LNCaP clone FGC (cell line): Measurements from ENCODE around the gene TTC23L.

Experiments
- DNase-seq: peaks from one replicate; pipeline ENCODE4 v3.0.0-alpha.2; 2011; ENCODE audit warnings: low read depth
- H3K4me3 ChIP-seq: 2 replicates; pipeline ENCODE4 v1.5.1; 2011; ENCODE audit warnings: mild to moderate bottlenecking, low read depth, low read length, control low read depth
- TF ChIP-seq, protein P1 (sequence below): IDR thresholded peaks from 2 replicates; pipeline ENCODE4 v1.5.1; 2012; ENCODE audit warnings: mild to moderate bottlenecking; ENCODE audit not compliant: control insufficient read depth, insufficient read depth; ENCODE audit errors: extremely low read depth

TTC23L gene

DNA sequence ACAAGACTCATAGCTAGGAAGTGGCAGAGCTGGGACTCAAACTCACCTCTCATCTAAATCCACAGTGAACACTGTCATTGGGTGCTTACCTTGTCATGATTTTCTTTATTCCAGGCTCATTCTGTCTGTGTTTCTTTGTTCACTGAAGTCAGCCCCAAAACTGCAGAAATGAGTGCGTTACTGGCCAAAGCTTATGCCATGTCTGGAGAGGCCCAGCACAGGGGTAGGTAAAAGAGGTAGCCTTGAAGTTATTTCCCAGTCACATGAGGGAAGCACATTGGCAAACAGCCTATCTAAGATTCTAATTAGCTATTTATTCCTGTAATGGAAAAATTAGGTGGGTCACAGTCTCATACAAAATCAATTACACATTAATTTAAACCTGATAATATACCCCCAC lies 29.8 kb downstream of the TTC23L start:
- TF ChIP-seq, protein P1, sequence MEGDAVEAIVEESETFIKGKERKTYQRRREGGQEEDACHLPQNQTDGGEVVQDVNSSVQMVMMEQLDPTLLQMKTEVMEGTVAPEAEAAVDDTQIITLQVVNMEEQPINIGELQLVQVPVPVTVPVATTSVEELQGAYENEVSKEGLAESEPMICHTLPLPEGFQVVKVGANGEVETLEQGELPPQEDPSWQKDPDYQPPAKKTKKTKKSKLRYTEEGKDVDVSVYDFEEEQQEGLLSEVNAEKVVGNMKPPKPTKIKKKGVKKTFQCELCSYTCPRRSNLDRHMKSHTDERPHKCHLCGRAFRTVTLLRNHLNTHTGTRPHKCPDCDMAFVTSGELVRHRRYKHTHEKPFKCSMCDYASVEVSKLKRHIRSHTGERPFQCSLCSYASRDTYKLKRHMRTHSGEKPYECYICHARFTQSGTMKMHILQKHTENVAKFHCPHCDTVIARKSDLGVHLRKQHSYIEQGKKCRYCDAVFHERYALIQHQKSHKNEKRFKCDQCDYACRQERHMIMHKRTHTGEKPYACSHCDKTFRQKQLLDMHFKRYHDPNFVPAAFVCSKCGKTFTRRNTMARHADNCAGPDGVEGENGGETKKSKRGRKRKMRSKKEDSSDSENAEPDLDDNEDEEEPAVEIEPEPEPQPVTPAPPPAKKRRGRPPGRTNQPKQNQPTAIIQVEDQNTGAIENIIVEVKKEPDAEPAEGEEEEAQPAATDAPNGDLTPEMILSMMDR: no peak
- DNase-seq: no peak
- no peak overlapping the region for H3K4me3 ChIP-seq

DNA sequence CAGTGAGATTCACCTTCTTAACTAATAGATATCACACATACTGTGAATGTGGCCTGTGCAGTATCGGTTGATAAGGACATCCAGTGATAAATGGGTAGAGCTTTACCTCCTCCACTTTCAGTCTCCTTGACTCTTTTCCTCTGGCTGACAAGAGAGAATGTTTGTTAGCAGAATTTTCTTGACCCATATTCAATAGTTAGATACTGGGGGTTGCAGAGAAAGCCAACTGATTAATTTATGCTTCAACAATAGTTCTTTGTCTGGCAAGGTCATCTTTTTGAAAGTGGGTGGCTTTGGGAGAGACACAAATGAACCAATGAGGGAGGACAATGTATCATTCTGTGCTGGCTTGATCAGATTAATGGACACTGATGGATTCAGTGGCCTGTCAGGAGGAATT lies 30.3 kb downstream of the TTC23L start:
- TF ChIP-seq, protein P1: no peak
- no peak for DNase-seq
- H3K4me3 ChIP-seq: no peak overlapping the region

DNA sequence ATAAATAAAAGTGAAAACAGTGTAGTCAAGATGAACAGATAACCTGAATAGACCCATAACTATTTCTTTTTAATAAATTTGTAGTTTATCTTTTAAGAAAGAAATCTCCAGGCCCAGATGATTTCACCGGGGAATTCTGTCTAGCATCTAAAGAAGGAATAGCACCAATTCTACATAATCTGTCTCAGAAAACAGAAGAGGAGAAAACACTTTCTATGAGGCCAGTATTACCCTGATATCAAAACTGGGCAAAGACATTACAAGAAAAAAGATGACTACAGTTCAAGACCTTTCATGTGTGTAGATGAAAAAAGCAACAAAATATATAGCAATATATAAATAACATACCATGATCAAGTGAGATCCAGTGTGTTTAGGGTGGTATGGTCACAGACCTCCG lies 31.4 kb downstream of the TTC23L start:
- H3K4me3 ChIP-seq: no peak overlapping the region
- no peak for DNase-seq
- TF ChIP-seq, protein P1: no peak

DNA sequence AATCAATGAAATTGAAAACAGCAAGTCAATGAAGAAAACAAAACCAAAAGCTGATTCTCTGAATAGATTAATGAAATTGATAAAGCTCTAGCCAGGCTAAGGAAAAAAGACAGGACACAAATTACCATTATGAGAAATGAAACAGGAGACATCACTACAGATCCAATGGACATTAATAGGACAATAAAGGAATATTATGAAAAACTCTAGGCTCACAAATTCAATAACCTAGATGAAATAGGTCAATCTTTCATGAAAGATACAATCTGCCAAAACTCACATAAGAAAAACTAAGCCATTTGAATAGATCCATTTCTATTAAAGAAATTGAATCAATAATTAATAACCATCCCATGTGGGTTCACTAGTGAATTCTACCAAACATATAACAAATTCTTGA lies 37.3 kb downstream of the TTC23L start:
- DNase-seq: no peak
- no peak overlapping the region for H3K4me3 ChIP-seq
- TF ChIP-seq, protein P1: no peak

DNA sequence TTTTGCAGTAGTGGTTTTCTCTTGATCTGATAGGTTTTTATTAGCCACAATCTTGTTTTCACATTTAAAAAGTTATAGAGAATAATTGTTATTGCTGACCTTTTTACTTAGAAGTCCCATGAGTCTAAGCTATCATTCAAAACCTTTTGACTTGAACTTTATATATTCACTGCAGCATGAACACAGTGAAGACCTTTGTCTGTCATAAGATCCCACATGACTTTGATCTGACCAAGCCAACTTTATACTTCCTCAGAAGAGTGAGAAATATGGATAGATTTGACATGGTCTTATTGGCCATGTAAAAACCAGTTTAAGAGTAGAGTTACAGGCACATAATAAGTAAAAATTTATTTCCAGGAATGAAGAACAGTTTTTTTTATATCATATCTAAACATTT lies 42.3 kb downstream of the TTC23L start:
- DNase-seq: no peak
- H3K4me3 ChIP-seq: no peak overlapping the region
- TF ChIP-seq, protein P1: no peak

DNA sequence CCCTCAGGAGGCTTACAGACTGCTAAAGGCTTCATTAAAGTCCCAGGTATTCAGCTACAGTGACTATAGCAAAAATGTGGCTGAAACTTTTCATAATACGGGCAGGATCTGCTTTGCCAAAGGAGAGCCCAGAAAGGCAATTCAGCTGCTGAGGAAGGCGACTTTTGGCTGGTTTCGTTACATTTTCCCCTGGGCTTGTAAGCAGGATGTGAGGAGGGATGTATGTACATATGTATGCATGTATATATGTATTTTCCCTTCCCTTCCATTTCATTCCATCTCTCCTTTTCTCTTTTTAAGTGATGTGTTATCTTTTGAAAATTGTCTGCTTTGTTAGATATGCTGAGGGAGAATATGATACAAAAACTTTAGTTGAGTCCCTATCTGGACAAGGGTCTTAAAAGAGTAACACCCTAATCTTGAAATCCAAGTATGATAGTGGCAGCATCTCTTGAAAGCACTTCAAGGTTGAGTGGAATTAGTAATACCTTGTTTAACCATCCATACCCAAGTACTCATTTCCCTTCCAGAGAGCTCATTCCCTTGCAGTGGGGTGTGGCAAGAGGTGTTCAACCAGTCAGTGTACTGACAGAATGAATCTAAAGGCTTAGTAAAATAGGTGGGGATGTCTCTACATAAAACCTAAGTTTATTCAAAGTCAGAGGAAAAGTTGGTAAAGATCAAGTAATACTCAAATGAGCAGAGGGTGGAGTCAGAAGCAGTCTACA lies 47.6 kb downstream of the TTC23L start:
- DNase-seq: no peak
- TF ChIP-seq, protein P1: no peak
- no peak overlapping the region for H3K4me3 ChIP-seq

DNA sequence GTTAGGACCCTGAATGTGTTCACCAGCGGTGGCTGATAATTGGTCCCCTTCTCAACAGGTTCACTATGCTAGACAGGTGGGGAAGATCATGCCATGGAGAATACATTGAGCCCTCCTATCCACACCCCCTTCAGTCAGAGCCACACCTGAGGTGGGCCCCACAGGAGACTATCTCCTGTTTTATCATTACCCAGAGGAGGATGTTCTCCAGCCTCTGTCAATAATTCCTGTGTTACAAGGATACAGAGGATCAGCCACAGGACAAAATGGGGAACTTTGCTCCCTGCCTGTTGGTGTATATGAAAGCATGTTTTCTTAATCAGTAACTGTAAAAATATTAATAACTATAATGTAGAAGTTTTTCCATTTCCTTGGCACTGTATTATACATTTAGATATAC lies 50.4 kb downstream of the TTC23L start:
- DNase-seq: no peak
- TF ChIP-seq, protein P1: no peak
- H3K4me3 ChIP-seq: no peak overlapping the region
